CD4-positive, alpha-beta memory T cell (primary cell): ENCODE measurements around the gene PAK5. TPM values are rescaled to one million over a fixed set of nuclear protein-coding genes. Genes with fewer than 3 reads are reported as not detected.

Experiments
- CTCF ChIA-PET: fragments of 350-600 bp; sonication (Branson Sonifier 250); formaldehyde crosslinking; loops from one replicate; lab custom pipeline; 2021; ENCODE audit warnings: inconsistent platforms; ENCODE audit not compliant: partially characterized antibody; lab: Charles Lee
- POLR2A ChIA-PET: fragments of 350-600 bp; sonication (Branson Sonifier 250); formaldehyde crosslinking; loops from one replicate; lab custom pipeline; 2021; ENCODE audit not compliant: partially characterized antibody; lab: Charles Lee
- DNase-seq, 5 donors: peaks; one replicate each; pipeline versions ENCODE4 v3.0.0 to v3.0.0-alpha.2; 2020 to 2022; ENCODE audit warnings: mixed read lengths in 1 of 5
- H3K27ac ChIP-seq: one replicate; pipeline ENCODE4 v1.7.0; 2013; ENCODE audit warnings: low read depth, low read length
- H3K27me3 ChIP-seq: 2 replicates; pipeline ENCODE4 v1.7.0; 2013; ENCODE audit warnings: mild to moderate bottlenecking, low read length, moderate library complexity; ENCODE audit not compliant: insufficient read depth
- H3K36me3 ChIP-seq: 2 replicates; pipeline ENCODE4 v1.7.0; 2013; ENCODE audit warnings: mild to moderate bottlenecking, low read length, moderate library complexity; ENCODE audit not compliant: insufficient read depth
- H3K4me1 ChIP-seq: 2 replicates; pipeline ENCODE4 v1.7.0; 2013; ENCODE audit warnings: mild to moderate bottlenecking, low read length, moderate library complexity; ENCODE audit not compliant: insufficient read depth
- H3K4me3 ChIP-seq, 2 donors: one replicate each; pipeline ENCODE4 v1.7.0; 2013; ENCODE audit warnings: low read length in 2 of 2, mild to moderate bottlenecking in 1 of 2
- H3K9me3 ChIP-seq, 2 donors: one replicate each; pipeline ENCODE4 v1.7.0; 2013; ENCODE audit warnings: low read length in 2 of 2, control low read depth in 1 of 2; ENCODE audit not compliant: control insufficient read depth in 1 of 2
- H3K27ac Mint-ChIP-seq, 7 donors: one replicate each; pipeline ENCODE4 v1.8.0; 2020 to 2021; ENCODE audit warnings: mixed read lengths in 7 of 7, mild to moderate bottlenecking in 6 of 7, inconsistent platforms in 3 of 7, moderate library complexity in 3 of 7
- H3K27me3 Mint-ChIP-seq, 2 donors: one replicate each; pipeline ENCODE4 v1.8.0; 2020 to 2021; ENCODE audit warnings: mixed read lengths in 2 of 2
- H3K36me3 Mint-ChIP-seq, 2 donors: one replicate each; pipeline ENCODE4 v1.8.0; 2020 to 2021; ENCODE audit warnings: mixed read lengths in 2 of 2, inconsistent platforms in 1 of 2, mild to moderate bottlenecking in 1 of 2
- H3K4me1 Mint-ChIP-seq, 4 donors: one replicate each; pipeline ENCODE4 v1.8.0; 2020 to 2021; ENCODE audit warnings: mixed read lengths in 4 of 4, mild to moderate bottlenecking in 1 of 4
- H3K4me3 Mint-ChIP-seq, 8 donors: one replicate each; pipeline ENCODE4 v1.8.0; 2020 to 2021; ENCODE audit warnings: mixed read lengths in 8 of 8, mild to moderate bottlenecking in 7 of 8, moderate library complexity in 6 of 8, inconsistent platforms in 3 of 8
- H3K9me3 Mint-ChIP-seq, 8 donors: one replicate each; pipeline ENCODE4 v1.8.0; 2020 to 2021; ENCODE audit warnings: mixed read lengths in 8 of 8, mild to moderate bottlenecking in 5 of 8, inconsistent platforms in 3 of 8, moderate library complexity in 1 of 8
- intact Hi-C: fragments of 100-400 bp; cut with micrococcal nuclease; formaldehyde crosslinking; loops from one replicate; pipeline ENCODE4 v1.15.1; 2023
- polyA plus RNA-seq, 2 donors: library from polyadenylated mRNA; unstranded; fragments of 300-500 nt; fragmentation: Illumina TruSeq; gene quantifications; one replicate each; pipeline ENCODE4 v1.2.3, GENCODE V29; 2021
- total RNA-seq, 2 experiments: library from RNA; stranded (reverse); gene quantifications; one replicate each; pipeline ENCODE4 v1.2.3, GENCODE V29; 2021

PAK5 gene
- total and polyA plus RNA-seq, 4 experiments from 2014 or later, result not detected

DNA sequence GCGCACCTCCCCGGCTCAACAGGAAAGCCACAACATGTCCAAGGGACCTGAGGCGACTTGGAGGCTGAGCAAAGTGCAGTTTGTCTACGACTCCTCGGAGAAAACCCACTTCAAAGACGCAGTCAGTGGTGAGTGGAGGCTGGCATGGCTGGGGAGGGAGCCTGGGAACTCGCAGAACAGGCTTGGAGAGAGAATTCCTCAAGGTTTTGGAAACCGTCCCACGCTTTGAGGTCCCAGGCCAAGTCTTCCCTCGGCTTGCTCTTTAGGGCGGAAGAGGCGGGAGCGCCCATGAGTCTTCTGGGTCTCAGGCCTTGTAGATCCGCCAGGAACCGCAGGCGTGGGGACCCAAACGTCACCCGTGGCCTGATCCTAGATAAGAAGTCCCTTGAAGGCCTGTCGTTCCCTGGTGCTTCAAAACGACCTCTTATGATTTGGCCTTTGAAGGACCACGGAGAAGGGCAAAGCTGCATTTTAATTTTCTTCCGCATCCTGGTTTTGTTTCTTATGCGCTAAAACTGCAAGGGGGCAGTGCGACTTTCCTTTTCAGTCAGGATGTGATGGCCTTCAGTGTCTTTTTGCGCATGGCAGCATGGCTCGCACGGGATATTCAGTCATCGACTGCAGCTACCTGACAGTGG is 322.5 kb downstream of the PAK5 start:
- H3K4me1 ChIP-seq, result no peaks in the 10 kb centered on the region
- DNase-seq, result no peak
- Mint-ChIP-seq H3K27me3 (peaks cover 19 to 21% of the 10 kb centered on the region in 2 donors), H3K4me1 (no peaks in the 10 kb centered on the region), H3K27ac (no peak overlapping the region), H3K36me3 (no peaks in the 10 kb centered on the region), H3K4me3 (no peak overlapping the region), H3K9me3 (peaks cover 0 to 4% (median under 1%) of the 10 kb centered on the region in 8 donors)
- ChIA-PET POLR2A (no interaction called here), CTCF (no interaction called here)
- H3K36me3 ChIP-seq, result no peaks in the 10 kb centered on the region
- H3K27ac ChIP-seq, result no peak overlapping the region
- H3K4me3 ChIP-seq, result no peak overlapping the region
- intact Hi-C loops, result no loop called here
- no peaks in the 10 kb centered on the region for H3K27me3 ChIP-seq
- no peaks in the 10 kb centered on the region for H3K9me3 ChIP-seq

GRCh38 chr20:9515741-9516233 is 323.1 kb downstream of the PAK5 start:
- no peaks in the 10 kb centered on the region for H3K4me1 Mint-ChIP-seq
- Histone ChIP-seq H3K9me3 (no peaks in the 10 kb centered on the region), H3K27me3 (no peaks in the 10 kb centered on the region), H3K4me1 (no peaks in the 10 kb centered on the region), H3K27ac (no peak overlapping the region), H3K36me3 (no peaks in the 10 kb centered on the region), H3K4me3 (no peak overlapping the region)
- H3K4me3 Mint-ChIP-seq, result no peak overlapping the region
- no peak overlapping the region for H3K27ac Mint-ChIP-seq
- peaks cover 0 to 3% (median 1%) of the 10 kb centered on the region in 8 donors for H3K9me3 Mint-ChIP-seq
- peaks cover 19 to 21% of the 10 kb centered on the region in 2 donors for H3K27me3 Mint-ChIP-seq
- ChIA-PET CTCF (no interaction called here), POLR2A (no interaction called here)
- no peaks in the 10 kb centered on the region for H3K36me3 Mint-ChIP-seq
- DNase-seq, result no peak
- intact Hi-C loops, result no loop called here

GRCh38 chr20:9515214-9515585 is 323.7 kb downstream of the PAK5 start:
- Mint-ChIP-seq H3K27me3 (peaks cover 19 to 22% of the 10 kb centered on the region in 2 donors), H3K36me3 (no peaks in the 10 kb centered on the region)

GRCh38 chr20:9514461-9515213 is 324.2 kb downstream of the PAK5 start, which contains the start of gene LAMP5:
TSS of gene LAMP5 (plus strand) at chr20:9514590. CDS start at chr20:9514853, 263 bp downstream.
- intact Hi-C loops, result no loop called here
- Histone ChIP-seq H3K27me3 (no peaks in the 10 kb centered on the region), H3K27ac (no peak within 1 kb of the TSS)

More at GRCh38 chr20:9515214-9515585, 323.7 kb downstream of the PAK5 start:
- intact Hi-C loops, result no loop called here
- no peaks in the 10 kb centered on the region for H3K9me3 ChIP-seq
- no peaks in the 10 kb centered on the region for H3K4me1 ChIP-seq
- Mint-ChIP-seq H3K27ac (no peak overlapping the region), H3K4me3 (no peak overlapping the region), H3K4me1 (no peaks in the 10 kb centered on the region), H3K9me3 (peaks cover 0 to 3% (median 1%) of the 10 kb centered on the region in 8 donors)
- H3K4me3 ChIP-seq, result no peak overlapping the region
- POLR2A ChIA-PET, result no interaction called here
- no peak overlapping the region for H3K27ac ChIP-seq
- CTCF ChIA-PET, result no interaction called here
- H3K36me3 ChIP-seq, result no peaks in the 10 kb centered on the region
- DNase-seq, result no peak
- no peaks in the 10 kb centered on the region for H3K27me3 ChIP-seq

GRCh38 chr20:9514072-9514460 is 324.8 kb downstream of the PAK5 start:
- Histone ChIP-seq H3K36me3 (no peaks in the 10 kb centered on the region), H3K27me3 (no peaks in the 10 kb centered on the region), H3K9me3 (no peaks in the 10 kb centered on the region), H3K4me3 (no peak overlapping the region), H3K4me1 (no peaks in the 10 kb centered on the region), H3K27ac (no peak overlapping the region)
- Mint-ChIP-seq H3K27ac (no peak overlapping the region), H3K9me3 (peaks cover 0 to 6% (median 3%) of the 10 kb centered on the region in 8 donors), H3K4me3 (no peak overlapping the region), H3K4me1 (peaks cover 0 to 1% (median 0%) of the 10 kb centered on the region in 4 donors), H3K27me3 (peaks cover 20 to 25% of the 10 kb centered on the region in 2 donors), H3K36me3 (no peaks in the 10 kb centered on the region)
- intact Hi-C loops, result no loop called here
- ChIA-PET CTCF (no interaction called here), POLR2A (no interaction called here)
- no peak for DNase-seq

More at GRCh38 chr20:9514461-9515213, 324.2 kb downstream of the PAK5 start, which contains the start of gene LAMP5:
- Mint-ChIP-seq H3K9me3 (peaks cover 0 to 3% (median 1%) of the 10 kb centered on the region in 8 donors), H3K27me3 (peaks cover 17 to 22% of the 10 kb centered on the region in 2 donors), H3K4me1 (no peaks in the 10 kb centered on the region), H3K27ac (no peak within 1 kb of the TSS), H3K36me3 (no peaks in the 10 kb centered on the region), H3K4me3 (peak within 1 kb of the TSS in 1 of 8 donors; percentile 9)
- POLR2A ChIA-PET, result no interaction called here
- H3K36me3 ChIP-seq, result no peaks in the 10 kb centered on the region
- H3K4me1 ChIP-seq, result no peaks in the 10 kb centered on the region
- H3K9me3 ChIP-seq, result no peaks in the 10 kb centered on the region
- DNase-seq, result no peak
- H3K4me3 ChIP-seq, result no peak within 1 kb of the TSS
- CTCF ChIA-PET, result no interaction called here

DNA sequence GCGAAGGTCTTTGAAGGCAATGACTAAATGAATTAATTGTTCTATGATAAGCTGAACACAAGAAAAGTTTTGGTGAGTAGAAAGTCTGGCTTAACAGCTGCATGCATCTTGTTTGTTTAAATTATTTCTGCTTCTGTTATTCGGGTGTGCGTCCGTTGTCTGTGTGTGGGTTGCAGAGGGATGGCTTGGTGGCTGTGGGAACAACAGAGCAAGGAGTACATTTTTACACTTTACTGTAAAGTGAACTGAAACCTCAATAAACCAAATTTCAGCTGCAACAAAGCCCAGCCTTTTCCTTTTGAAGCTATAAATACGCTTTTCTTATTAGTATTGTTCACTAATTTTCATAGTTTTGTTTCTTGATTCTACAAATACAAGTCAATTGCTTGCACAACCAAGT is 328.0 kb downstream of the PAK5 start:
- Histone ChIP-seq H3K27me3 (no peaks in the 10 kb centered on the region), H3K36me3 (no peaks in the 10 kb centered on the region), H3K4me3 (no peak overlapping the region), H3K9me3 (no peaks in the 10 kb centered on the region), H3K4me1 (no peaks in the 10 kb centered on the region), H3K27ac (no peak overlapping the region)
- H3K27me3 Mint-ChIP-seq, result peaks cover 13 to 26% of the 10 kb centered on the region in 2 donors
- DNase-seq, result no peak
- ChIA-PET POLR2A (no interaction called here), CTCF (no interaction called here)
- intact Hi-C loops, result no loop called here
- H3K4me3 Mint-ChIP-seq, result no peak overlapping the region
- no peaks in the 10 kb centered on the region for H3K36me3 Mint-ChIP-seq
- peaks cover 0 to 2% (median 0%) of the 10 kb centered on the region in 4 donors for H3K4me1 Mint-ChIP-seq
- H3K9me3 Mint-ChIP-seq, result peaks cover 0 to 6% (median 3%) of the 10 kb centered on the region in 8 donors
- no peak overlapping the region for H3K27ac Mint-ChIP-seq

- intact Hi-C loops, result no loop called here
- Mint-ChIP-seq H3K27me3 (peaks cover 15 to 22% of the 10 kb centered on the region in 2 donors), H3K36me3 (no peaks in the 10 kb centered on the region), H3K9me3 (peaks cover 0 to 6% (median 4%) of the 10 kb centered on the region in 8 donors), H3K4me1 (peaks cover 0 to 2% (median 0%) of the 10 kb centered on the region in 4 donors), H3K27ac (no peak overlapping the region), H3K4me3 (no peak overlapping the region)
- CTCF ChIA-PET, result no interaction called here
- POLR2A ChIA-PET, result no interaction called here
- no peak for DNase-seq
- H3K9me3 ChIP-seq, result no peaks in the 10 kb centered on the region
- no peak overlapping the region for H3K4me3 ChIP-seq
- no peaks in the 10 kb centered on the region for H3K4me1 ChIP-seq
- no peak overlapping the region for H3K27ac ChIP-seq
- no peaks in the 10 kb centered on the region for H3K36me3 ChIP-seq
- no peaks in the 10 kb centered on the region for H3K27me3 ChIP-seq
Observed at GRCh38 chr20:9509246-9509645, 329.6 kb downstream of the PAK5 start.
